Peyer's patch (tissue), 4 donors: ENCODE data around the gene PIGW. TPM values are rescaled to one million over a fixed set of nuclear protein-coding genes. Genes with fewer than 3 reads are reported as not detected.

ENCODE experiments used
- DNase-seq, 3 donors: peaks; one replicate each; pipeline ENCODE4 v3.0.0-alpha.2; 2017 to 2019
- H3K27ac ChIP-seq, 4 donors: fragments of 200-600 bp; sonication (generic); one replicate each; pipeline ENCODE4 v1.5.1; 2016 to 2019
- H3K27me3 ChIP-seq, 2 donors: fragments of 200-600 bp; sonication (generic); one replicate each; pipeline ENCODE4 v1.5.1; 2019
- H3K36me3 ChIP-seq, 3 donors: fragments of 200-600 bp; sonication (generic); one replicate each; pipeline ENCODE4 v1.5.1; 2016 to 2019
- H3K4me1 ChIP-seq, 4 donors: fragments of 200-600 bp; sonication (generic); one replicate each; pipeline ENCODE4 v1.5.1; 2016 to 2019
- H3K4me3 ChIP-seq, 4 donors: fragments of 200-600 bp; sonication (generic); 1 replicate in 3 of 4; 2 replicates in 1 of 4; pipeline ENCODE4 v1.5.1; 2016 to 2019; ENCODE audit warnings: mild to moderate bottlenecking in 1 of 4
- H3K9me3 ChIP-seq, 4 donors: fragments of 200-600 bp; sonication (generic); one replicate each; pipeline ENCODE4 v1.5.1; 2016 to 2019; ENCODE audit warnings: mild to moderate bottlenecking in 1 of 4
- POLR2A ChIP-seq, 2 donors: fragments of 450-650 bp; IDR thresholded peaks; one replicate each; pipeline ENCODE4 v1.5.1; 2017; ENCODE audit warnings: antibody characterized with exemption in 2 of 2, mild to moderate bottlenecking in 2 of 2, moderate library complexity in 2 of 2
- total RNA-seq, 4 donors: library from RNA; depleted of rRNA; stranded (reverse); fragments of >200 nt; gene quantifications; one replicate each; pipeline ENCODE4 v1.1.0, GENCODE V29; 2016
- TF ChIP-seq, protein P1 (sequence below), 6 experiments: fragments of 450-650 bp in 4 of 6; fragments of 200-600 bp in 2 of 6; sonication (generic) in 1 of 6; IDR thresholded peaks; one replicate each; pipeline ENCODE4 v1.5.1; 2017 to 2019; ENCODE audit warnings: antibody characterized with exemption in 6 of 6, mild to moderate bottlenecking in 3 of 6, moderate library complexity in 1 of 6

PIGW gene
- total RNA-seq, 4 donors from 2014 or later: 2.5 to 4.4 (median 4.3) TPM; not detected in 1

GRCh38 chr17:36493956-36494355 lies 40.8 kb upstream of the PIGW start:
- Histone ChIP-seq H3K4me3 (no peak overlapping the region), H3K36me3 (peaks cover 0 to 73% (median 0%) of the 10 kb centered on the region in 3 donors), H3K4me1 (no peaks in the 10 kb centered on the region), H3K9me3 (no peaks in the 10 kb centered on the region), H3K27me3 (no peaks in the 10 kb centered on the region), H3K27ac (no peak overlapping the region)
- DNase-seq: no peak
- TF ChIP-seq, protein P1, sequence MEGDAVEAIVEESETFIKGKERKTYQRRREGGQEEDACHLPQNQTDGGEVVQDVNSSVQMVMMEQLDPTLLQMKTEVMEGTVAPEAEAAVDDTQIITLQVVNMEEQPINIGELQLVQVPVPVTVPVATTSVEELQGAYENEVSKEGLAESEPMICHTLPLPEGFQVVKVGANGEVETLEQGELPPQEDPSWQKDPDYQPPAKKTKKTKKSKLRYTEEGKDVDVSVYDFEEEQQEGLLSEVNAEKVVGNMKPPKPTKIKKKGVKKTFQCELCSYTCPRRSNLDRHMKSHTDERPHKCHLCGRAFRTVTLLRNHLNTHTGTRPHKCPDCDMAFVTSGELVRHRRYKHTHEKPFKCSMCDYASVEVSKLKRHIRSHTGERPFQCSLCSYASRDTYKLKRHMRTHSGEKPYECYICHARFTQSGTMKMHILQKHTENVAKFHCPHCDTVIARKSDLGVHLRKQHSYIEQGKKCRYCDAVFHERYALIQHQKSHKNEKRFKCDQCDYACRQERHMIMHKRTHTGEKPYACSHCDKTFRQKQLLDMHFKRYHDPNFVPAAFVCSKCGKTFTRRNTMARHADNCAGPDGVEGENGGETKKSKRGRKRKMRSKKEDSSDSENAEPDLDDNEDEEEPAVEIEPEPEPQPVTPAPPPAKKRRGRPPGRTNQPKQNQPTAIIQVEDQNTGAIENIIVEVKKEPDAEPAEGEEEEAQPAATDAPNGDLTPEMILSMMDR (IDR thresholded peaks at IDR 0.05): no peak
- TF ChIP-seq POLR2A (IDR thresholded peaks at IDR 0.05): no peak

DNA sequence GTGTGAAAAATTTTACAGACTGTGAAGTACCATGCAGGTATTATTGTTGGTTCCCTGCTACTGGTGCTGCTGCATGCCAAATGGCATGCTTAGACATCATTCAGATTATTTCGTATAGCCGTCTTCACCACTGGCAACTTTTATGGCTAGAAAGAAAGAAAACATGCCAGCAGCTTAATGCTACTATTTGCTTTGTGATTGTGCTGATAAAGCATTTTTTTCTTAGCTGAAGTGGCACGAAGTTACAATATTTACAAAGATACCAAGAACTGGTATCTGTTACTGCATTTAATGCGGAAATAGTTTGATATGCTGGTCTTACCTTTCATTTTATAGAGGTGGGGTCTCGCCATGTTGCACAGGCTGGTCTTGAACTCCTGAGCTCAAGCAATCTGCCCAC lies 40.1 kb upstream of the PIGW start:
- no peak for DNase-seq
- peaks cover 0 to 76% (median 0%) of the 10 kb centered on the region in 3 donors for H3K36me3 ChIP-seq
- H3K9me3 ChIP-seq: no peaks in the 10 kb centered on the region
- H3K27ac ChIP-seq: no peak overlapping the region
- no peak overlapping the region for H3K4me3 ChIP-seq
- TF ChIP-seq, protein P1 (IDR thresholded peaks at IDR 0.05): no peak
- TF ChIP-seq POLR2A (IDR thresholded peaks at IDR 0.05): no peak
- H3K4me1 ChIP-seq: no peaks in the 10 kb centered on the region
- H3K27me3 ChIP-seq: no peaks in the 10 kb centered on the region

DNA sequence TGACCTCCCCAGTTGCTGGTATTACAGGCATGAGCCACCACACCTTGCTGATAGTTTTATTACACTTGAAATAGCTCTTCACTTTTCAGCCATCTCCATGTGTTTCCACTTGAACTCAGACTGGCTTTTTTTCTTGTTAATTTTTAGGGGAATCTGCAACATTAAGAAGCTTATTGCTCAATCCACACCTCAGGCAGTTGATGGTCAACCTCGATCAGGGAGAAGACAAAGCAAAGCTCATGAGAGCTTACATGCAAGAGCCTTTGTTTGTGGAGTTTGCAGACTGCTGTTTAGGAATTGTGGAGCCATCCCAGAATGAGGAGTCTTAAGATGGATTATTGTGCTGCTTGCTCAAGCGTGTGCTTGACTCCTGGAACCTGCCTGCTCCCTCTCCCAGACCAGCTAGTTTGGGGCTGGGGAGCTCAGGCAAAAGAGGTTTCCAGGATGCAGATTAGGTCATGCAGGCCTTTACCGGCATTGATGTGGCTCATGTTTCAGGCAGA lies 39.7 kb upstream of the PIGW start:
- no peaks in the 10 kb centered on the region for H3K9me3 ChIP-seq
- H3K4me3 ChIP-seq: no peak overlapping the region
- no peak for DNase-seq
- peaks cover 0 to 77% (median 0%) of the 10 kb centered on the region in 3 donors for H3K36me3 ChIP-seq
- TF ChIP-seq, protein P1 (IDR thresholded peaks at IDR 0.05): no peak
- no peak for TF ChIP-seq POLR2A (IDR thresholded peaks at IDR 0.05)
- H3K4me1 ChIP-seq: no peaks in the 10 kb centered on the region
- no peak overlapping the region for H3K27ac ChIP-seq
- no peaks in the 10 kb centered on the region for H3K27me3 ChIP-seq

DNA sequence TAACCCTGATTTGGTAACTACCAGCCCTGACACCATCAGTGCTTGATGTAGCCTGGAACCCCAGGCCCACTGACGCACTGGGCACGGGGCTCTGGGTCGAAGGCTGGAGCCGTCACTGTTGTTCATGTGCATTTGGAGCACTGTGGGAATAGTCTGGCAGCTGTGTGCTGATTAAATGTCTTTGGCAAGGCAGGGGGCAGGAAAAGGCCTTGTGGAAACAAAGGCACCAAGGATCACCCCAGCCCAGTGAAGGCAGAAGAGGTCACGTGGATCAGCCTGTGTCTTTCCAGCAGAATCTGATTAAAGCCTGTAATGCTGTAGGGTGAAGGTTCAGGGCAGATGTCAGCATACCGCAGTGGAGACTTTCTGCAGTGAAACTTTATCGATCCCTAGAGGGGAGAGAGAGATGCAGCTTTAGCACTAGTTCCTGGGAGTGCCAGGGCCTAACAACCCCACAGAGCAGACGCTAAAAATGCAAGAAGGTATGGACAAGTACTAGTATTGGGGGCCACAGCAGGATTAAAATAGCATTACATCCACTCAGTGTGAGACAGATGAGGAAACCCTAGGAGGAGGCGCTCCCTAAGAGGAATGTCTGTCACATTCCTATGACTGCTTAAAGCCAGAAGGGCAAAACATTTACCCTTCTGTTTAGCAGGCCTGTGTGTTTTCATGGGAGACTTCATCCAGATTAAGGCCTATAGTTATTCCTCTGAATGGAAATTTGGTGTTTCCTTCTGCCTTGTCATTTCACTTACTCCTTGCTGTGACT lies 38.6 kb upstream of the PIGW start:
- DNase-seq: no peak
- Histone ChIP-seq H3K27ac (no peak overlapping the region), H3K27me3 (no peaks in the 10 kb centered on the region), H3K4me3 (no peak overlapping the region), H3K9me3 (no peaks in the 10 kb centered on the region), H3K36me3 (peaks cover 0 to 81% (median 0%) of the 10 kb centered on the region in 3 donors), H3K4me1 (no peaks in the 10 kb centered on the region)
- no peak for TF ChIP-seq POLR2A (IDR thresholded peaks at IDR 0.05)
- TF ChIP-seq, protein P1 (IDR thresholded peaks at IDR 0.05): no peak

- H3K36me3 ChIP-seq: peaks cover 0 to 71% (median 0%) of the 10 kb centered on the region in 3 donors
- no peak for DNase-seq
- H3K27me3 ChIP-seq: no peaks in the 10 kb centered on the region
- no peaks in the 10 kb centered on the region for H3K4me1 ChIP-seq
- H3K27ac ChIP-seq: no peak overlapping the region
- no peak for TF ChIP-seq POLR2A (IDR thresholded peaks at IDR 0.05)
- TF ChIP-seq, protein P1 (IDR thresholded peaks at IDR 0.05): no peak
- no peak overlapping the region for H3K4me3 ChIP-seq
- H3K9me3 ChIP-seq: no peaks in the 10 kb centered on the region
Observed at GRCh38 chr17:36498155-36498554, 36.6 kb upstream of the PIGW start.
